Endothelial cell of umbilical vein (primary cell): Measurements from ENCODE around the gene TTYH3. TPM values are rescaled to one million over a fixed set of nuclear protein-coding genes. Genes with fewer than 3 reads are reported as not detected.

Source experiments
- BruUV-seq: library from RNA; stranded (reverse); fragments of 400-500 nt; replicated peaks from 2 replicates; lab custom pipeline; 2021; lab: Mats Ljungman, UMichigan
- CTCF ChIA-PET: fragments of 300-600, 350-600 bp; sonication (Branson Sonifier 250); formaldehyde crosslinking; loops from one replicate; lab custom pipeline; 2021; ENCODE audit warnings: antibody characterized with exemption, inconsistent platforms; lab: Charles Lee
- POLR2A ChIA-PET: fragments of 300-600, 350-600 bp; sonication (Branson Sonifier 250); formaldehyde crosslinking; loops from one replicate; lab custom pipeline; 2021; ENCODE audit warnings: antibody characterized with exemption, inconsistent platforms; lab: Charles Lee
- DNase-seq: peaks from one replicate; pipeline ENCODE4 v3.0.0-alpha.2; 2011; ENCODE audit warnings: low read depth, low spot score
- FAIRE-seq: peaks from 2 replicates; lab custom pipeline; 2011; peaks lifted over from hg19 to GRCh38; lab: Jason Lieb, UNC
- H2AFZ ChIP-seq: 2 replicates; pipeline ENCODE4 v1.6.0; 2012; ENCODE audit warnings: low read depth, low read length, control low read depth, inconsistent platforms
- H3K27ac ChIP-seq: 2 replicates; pipeline ENCODE4 v1.5.1; 2011; ENCODE audit warnings: low read depth, mild to moderate bottlenecking, control low read depth, low read length, moderate library complexity; ENCODE audit not compliant: insufficient read depth
- H3K27me3 ChIP-seq, 2 experiments: 2 replicates each; pipeline versions ENCODE4 v1.6.0 to v1.6.1; 2011; ENCODE audit warnings: low read length in 2 of 2, mixed read lengths in 1 of 2; ENCODE audit not compliant: control insufficient read depth in 2 of 2, insufficient read depth in 2 of 2
- H3K36me3 ChIP-seq, 2 experiments: 2 replicates in 1 of 2; 3 replicates in 1 of 2; pipeline ENCODE4 v1.5.1; 2011; ENCODE audit warnings: low read length in 2 of 2, mild to moderate bottlenecking in 1 of 2, moderate library complexity in 1 of 2; ENCODE audit not compliant: control insufficient read depth in 2 of 2, insufficient read depth in 2 of 2; ENCODE audit errors: extremely low read depth in 1 of 2
- H3K4me1 ChIP-seq: 3 replicates; pipeline ENCODE4 v1.5.1; 2011; ENCODE audit warnings: mild to moderate bottlenecking, low read length; ENCODE audit not compliant: control insufficient read depth, insufficient read depth; ENCODE audit errors: extremely low read depth
- H3K4me2 ChIP-seq: 2 replicates; pipeline ENCODE4 v1.6.1; 2011; ENCODE audit warnings: low read length, control low read depth, mixed read lengths; ENCODE audit not compliant: insufficient read depth
- H3K4me3 ChIP-seq, 3 experiments: fragments of 200-600 bp in 1 of 3; sonication (generic), shearing (Covaris generic) in 1 of 3; replicated peaks in 1 of 3; 2 replicates each; pipeline ENCODE4 v1.5.1; 2011 to 2016; ENCODE audit warnings: control low read depth in 3 of 3, low read length in 3 of 3, mild to moderate bottlenecking in 2 of 3, inconsistent platforms in 1 of 3, low read depth in 1 of 3, moderate library complexity in 1 of 3; ENCODE audit not compliant: insufficient read depth in 1 of 3
- H3K79me2 ChIP-seq: 2 replicates; pipeline ENCODE4 v1.6.0; 2012; ENCODE audit warnings: low read length, inconsistent platforms; ENCODE audit not compliant: control insufficient read depth, insufficient read depth
- H3K9ac ChIP-seq: replicated peaks from 2 replicates; pipeline ENCODE3; 2011; ENCODE audit warnings: low read length, control low read depth; ENCODE audit not compliant: insufficient read depth; ENCODE audit errors: extremely low read depth
- H3K9me1 ChIP-seq: replicated peaks from 3 replicates; pipeline ENCODE4 v1.6.0; 2011; ENCODE audit warnings: mild to moderate bottlenecking, low read length; ENCODE audit not compliant: control insufficient read depth, insufficient read depth; ENCODE audit errors: extremely low read depth
- H3K9me3 ChIP-seq: replicated peaks from 2 replicates; pipeline ENCODE4 v1.5.1; 2012; ENCODE audit warnings: low read length, inconsistent platforms; ENCODE audit not compliant: control insufficient read depth, insufficient read depth
- H4K20me1 ChIP-seq: replicated peaks from 2 replicates; pipeline ENCODE3; 2011; ENCODE audit warnings: mild to moderate bottlenecking, low read length; ENCODE audit not compliant: control insufficient read depth, insufficient read depth; ENCODE audit errors: extremely low read depth
- FOS ChIP-seq: IDR thresholded peaks from 2 replicates; pipeline ENCODE4 v1.6.1; 2011; ENCODE audit warnings: mild to moderate bottlenecking, low read length, moderate library complexity, borderline replicate concordance; ENCODE audit not compliant: insufficient read depth
- GATA2 ChIP-seq: IDR thresholded peaks from 2 replicates; pipeline ENCODE4 v1.7.0; 2011; ENCODE audit warnings: low read depth, mild to moderate bottlenecking, moderate library complexity, mixed read lengths, low read length; ENCODE audit not compliant: insufficient read length, insufficient read depth
- POLR2A ChIP-seq: IDR thresholded peaks from 2 replicates; pipeline ENCODE4 v1.6.1; 2012; ENCODE audit warnings: low read depth, mild to moderate bottlenecking, control low read depth, low read length
- POLR2AphosphoS5 ChIP-seq: IDR thresholded peaks from 2 replicates; pipeline ENCODE4 v1.6.1; 2012; ENCODE audit warnings: low read depth, mild to moderate bottlenecking, control low read depth, low read length, moderate library complexity; ENCODE audit not compliant: insufficient read depth
- dilution Hi-C: fragments of 300-500 bp; cut with MboI; formaldehyde crosslinking; loops from one replicate; pipeline ENCODE4 v1.15.0; 2019; ENCODE audit warnings: low sequenced_read_pairs; ENCODE audit not compliant: extremely low pct_ligation_motif_present
- intact Hi-C: fragments of 100-400 bp; cut with micrococcal nuclease; formaldehyde crosslinking; loops from one replicate; pipeline ENCODE4 v1.10.0; 2022
- polyA plus RNA-seq, 4 experiments: library from polyadenylated mRNA; depleted of rRNA in 3 of 4; stranded (reverse) in 3 of 4; unstranded in 1 of 4; fragments of >200 nt; gene quantifications; 2 replicates each; pipeline versions ENCODE4 v1.2.1 to v1.2.3, GENCODE V29; 2011 to 2012; ENCODE audit warnings: missing spikeins in 1 of 4
- total RNA-seq: library from RNA; stranded (reverse); gene quantifications from 2 replicates; pipeline ENCODE4 v1.2.3, GENCODE V29; 2021

The TTYH3 gene
- total and polyA plus RNA-seq, 2 donors (not counting 3 experiments of a cell fraction or from before 2014, with no cell fraction given), result 143 to 280 TPM

- no peak overlapping the region for H2AFZ ChIP-seq
- no peaks in the 10 kb centered on the region for H3K27me3 ChIP-seq
- FAIRE-seq (no peak), DNase-seq (no peak)
- no peaks in the 10 kb centered on the region for H4K20me1 ChIP-seq
- ChIA-PET POLR2A (no interaction called here), CTCF (interaction anchor here (0.9 to 1.4 kb wide), 3 partner anchors 9 to 239 kb away, joined by 3 read pairs; no protein-coding TSS in a partner anchor)
- H3K9me1 ChIP-seq, result no peaks in the 10 kb centered on the region
- no peak overlapping the region for H3K4me2 ChIP-seq
- dilution Hi-C loops (no loop called here), intact Hi-C loops (no loop called here)
- no peak overlapping the region for H3K27ac ChIP-seq
- no peak overlapping the region for H3K9ac ChIP-seq
- no peaks in the 10 kb centered on the region for H3K36me3 ChIP-seq
- no TSS peak for BruUV-seq
- H3K4me3 ChIP-seq, result no peak overlapping the region
- no peaks in the 10 kb centered on the region for H3K4me1 ChIP-seq
- H3K79me2 ChIP-seq, result no peaks in the 10 kb centered on the region
- TF ChIP-seq POLR2A (no peak), POLR2AphosphoS5 (no peak)
- H3K9me3 ChIP-seq, result no peaks in the 10 kb centered on the region
Observed at GRCh38 chr7:2707481-2707880, 75.7 kb downstream of the TTYH3 start.

- TF ChIP-seq FOS (no peak), GATA2 (no peak)
- Histone ChIP-seq H3K4me2 (no peak overlapping the region), H3K79me2 (no peaks in the 10 kb centered on the region), H3K9ac (no peak overlapping the region), H3K9me3 (no peaks in the 10 kb centered on the region), H3K9me1 (no peaks in the 10 kb centered on the region), H4K20me1 (no peaks in the 10 kb centered on the region), H3K4me1 (no peaks in the 10 kb centered on the region), H3K27ac (no peak overlapping the region), H3K36me3 (no peaks in the 10 kb centered on the region), H3K4me3 (no peak overlapping the region), H3K27me3 (no peaks in the 10 kb centered on the region), H2AFZ (no peak overlapping the region)
- dilution Hi-C loops, result no loop called here
- FAIRE-seq, result no peak
- CTCF ChIA-PET, result interaction anchor here (0.7 to 3.9 kb wide), 4 partner anchors 9 to 38 kb away, joined by 3 to 26 read pairs (median 12); no protein-coding TSS in a partner anchor
- no peak for DNase-seq
- intact Hi-C loops, result loop anchor here (2.0 kb wide), 1 partner anchor 37 kb away; no protein-coding TSS in a partner anchor
- POLR2A ChIA-PET, result no interaction called here
- BruUV-seq, result no TSS peak
Observed at GRCh38 chr7:2708041-2708440, 76.3 kb downstream of the TTYH3 start.
